KBM-7 (cell line): Measurements from ENCODE around the gene GRM3.
A peak's percentile ranks its signal among the peaks of the same experiment; 100 is the strongest.

Experiments
- DNase-seq: peaks from one replicate; pipeline ENCODE4 v3.0.0-alpha.2; 2015
- in situ Hi-C: fragments of 300-500 bp; cut with MboI; formaldehyde crosslinking; loops from 2 replicates; pipeline ENCODE4 v1.14.3; 2020; ENCODE audit warnings: low sequenced_read_pairs, low pct_unique_long_range_greater_than_20kb, mixed read lengths

Gene GRM3

GRCh38 chr7:86687831-86688230 is 44.1 kb downstream of the GRM3 start:
- DNase-seq: no peak
- in situ Hi-C loops: no loop called here

- no peak for DNase-seq
- in situ Hi-C loops: no loop called here
These were observed 45.7 kb downstream of the GRM3 start for GRCh38 chr7:86689363-86689762.

GRCh38 chr7:86692755-86693154 is 49.0 kb downstream of the GRM3 start:
- in situ Hi-C loops: no loop called here
- DNase-seq: no peak

- in situ Hi-C loops: no loop called here
- DNase-seq: no peak
These were observed 62.7 kb downstream of the GRM3 start for GRCh38 chr7:86706406-86706805.

GRCh38 chr7:86708031-86708680 is 64.4 kb downstream of the GRM3 start:
- in situ Hi-C loops: no loop called here
- DNase-seq: no peak

- DNase-seq: no peak
- in situ Hi-C loops: no loop called here
These were observed 76.6 kb downstream of the GRM3 start for GRCh38 chr7:86720306-86720705.

- in situ Hi-C loops: no loop called here
- no peak for DNase-seq
These were observed 90.1 kb downstream of the GRM3 start for GRCh38 chr7:86733783-86734182.

- in situ Hi-C loops: no loop called here
- DNase-seq: no peak
These were observed 101.5 kb downstream of the GRM3 start for GRCh38 chr7:86745013-86745745.

- in situ Hi-C loops: no loop called here
- DNase-seq: peak; percentile 11
These were observed 104.0 kb downstream of the GRM3 start for GRCh38 chr7:86747698-86748097.

GRCh38 chr7:86748201-86748600 is 104.5 kb downstream of the GRM3 start:
- in situ Hi-C loops: no loop called here
- no peak for DNase-seq

GRCh38 chr7:86748843-86749719 is 105.4 kb downstream of the GRM3 start:
- no peak for DNase-seq
- in situ Hi-C loops: no loop called here

GRCh38 chr7:86749741-86750665 is 106.3 kb downstream of the GRM3 start:
- in situ Hi-C loops: no loop called here
- no peak for DNase-seq

- DNase-seq: no peak
These were observed 116.5 kb downstream of the GRM3 start for GRCh38 chr7:86760236-86760635.

GRCh38 chr7:86762129-86762528 is 118.4 kb downstream of the GRM3 start:
- DNase-seq: no peak
- in situ Hi-C loops: no loop called here

More at GRCh38 chr7:86760236-86760635, 116.5 kb downstream of the GRM3 start:
- in situ Hi-C loops: no loop called here

GRCh38 chr7:86765931-86766330 is 122.2 kb downstream of the GRM3 start:
- DNase-seq: no peak

GRCh38 chr7:86768394-86768793 is 124.7 kb downstream of the GRM3 start:
- in situ Hi-C loops: no loop called here
- DNase-seq: no peak

More at GRCh38 chr7:86765931-86766330, 122.2 kb downstream of the GRM3 start:
- in situ Hi-C loops: no loop called here

GRCh38 chr7:86768967-86769760 is 125.5 kb downstream of the GRM3 start:
- DNase-seq: no peak
- in situ Hi-C loops: no loop called here

GRCh38 chr7:86773309-86773708 is 129.6 kb downstream of the GRM3 start:
- in situ Hi-C loops: no loop called here
- DNase-seq: no peak
